GM23248 (cell line): Measurements from ENCODE around the gene UCN2.

Source experiments
- EZH2 ChIP-seq: fragments of 200-600 bp; sonication (generic); IDR thresholded peaks from 2 replicates; pipeline ENCODE4 v1.6.1; 2018; ENCODE audit warnings: antibody characterized with exemption, mild to moderate bottlenecking; ENCODE audit not compliant: insufficient read depth, poor library complexity, severe bottlenecking
- EZH2phosphoT487 ChIP-seq: fragments of 200-600 bp; sonication (generic); IDR thresholded peaks from 2 replicates; pipeline ENCODE4 v1.6.1; 2018; ENCODE audit warnings: antibody characterized with exemption, moderate library complexity, mild to moderate bottlenecking, low read depth; ENCODE audit not compliant: insufficient read depth

GRCh38 chr3:48536116-48536515 is 27.5 kb downstream of the UCN2 start:
- TF ChIP-seq EZH2 (no peak), EZH2phosphoT487 (no peak)
